CD4-positive, alpha-beta T cell (primary cell): ENCODE results near the gene PROSER2. TPM values are rescaled to one million over a fixed set of nuclear protein-coding genes. Genes with fewer than 3 reads are reported as not detected.

ENCODE experiments used
- ATAC-seq: fragments of 200-7000 bp; cut with Tn5 transposase; one replicate; pipeline ENCODE4 v1.10.0; 2022; ENCODE audit warnings: mild to moderate bottlenecking; ENCODE audit not compliant: poor library complexity
- CTCF ChIA-PET: fragments of 350-600 bp; sonication (Branson Sonifier 250); formaldehyde crosslinking; loops from one replicate; lab custom pipeline; 2021; ENCODE audit warnings: antibody characterized with exemption, inconsistent platforms; lab: Charles Lee
- POLR2A ChIA-PET: fragments of 350-600 bp; sonication (Branson Sonifier 250); formaldehyde crosslinking; loops from one replicate; lab custom pipeline; 2021; ENCODE audit warnings: antibody characterized with exemption, inconsistent platforms; lab: Charles Lee
- DNase-seq, 14 experiments: peaks; one replicate each; pipeline ENCODE4 v3.0.0-alpha.2; 2013 to 2020; ENCODE audit warnings: mixed read lengths in 2 of 14
- H3K27ac ChIP-seq, 2 donors: one replicate each; pipeline versions ENCODE4 v1.5.1 to v1.7.0; 2013; ENCODE audit warnings: low read length in 2 of 2, low read depth in 1 of 2, mild to moderate bottlenecking in 1 of 2
- H3K27me3 ChIP-seq, 2 experiments: 1 replicate in 1 of 2; 2 replicates in 1 of 2; pipeline versions ENCODE4 v1.6.1 to v1.7.0; 2013; ENCODE audit warnings: low read length in 2 of 2, control low read depth in 1 of 2, mild to moderate bottlenecking in 1 of 2, moderate library complexity in 1 of 2; ENCODE audit not compliant: insufficient read depth in 2 of 2, control insufficient read depth in 1 of 2
- H3K36me3 ChIP-seq: one replicate; pipeline ENCODE4 v1.6.1; 2013; ENCODE audit warnings: low read length, control low read depth; ENCODE audit not compliant: insufficient read depth
- H3K4me1 ChIP-seq: one replicate; pipeline ENCODE4 v1.6.1; 2013; ENCODE audit warnings: low read length, control low read depth; ENCODE audit not compliant: insufficient read depth
- H3K4me3 ChIP-seq: one replicate; pipeline ENCODE4 v1.5.1; 2013; ENCODE audit warnings: mild to moderate bottlenecking, low read length, moderate library complexity
- H3K9me3 ChIP-seq, 2 experiments: 1 replicate in 1 of 2; 2 replicates in 1 of 2; pipeline versions ENCODE4 v1.6.1 to v1.7.0; 2013; ENCODE audit warnings: low read length in 2 of 2, mild to moderate bottlenecking in 2 of 2, control low read depth in 1 of 2, moderate library complexity in 1 of 2; ENCODE audit not compliant: control insufficient read depth in 1 of 2, insufficient read depth in 1 of 2
- H3K27ac Mint-ChIP-seq: one replicate; pipeline ENCODE4 v1.8.0; 2020; ENCODE audit warnings: mixed read lengths
- H3K27me3 Mint-ChIP-seq: one replicate; pipeline ENCODE4 v1.8.0; 2021; ENCODE audit warnings: mixed read lengths
- H3K36me3 Mint-ChIP-seq: one replicate; pipeline ENCODE4 v1.8.0; 2021; ENCODE audit warnings: low read depth, mixed read lengths
- H3K4me1 Mint-ChIP-seq: one replicate; pipeline ENCODE4 v1.8.0; 2021; ENCODE audit warnings: low read depth, mixed read lengths
- H3K4me3 Mint-ChIP-seq: one replicate; pipeline ENCODE4 v1.8.0; 2020; ENCODE audit warnings: mild to moderate bottlenecking, mixed read lengths
- H3K9me3 Mint-ChIP-seq: one replicate; pipeline ENCODE4 v1.8.0; 2020; ENCODE audit warnings: mixed read lengths
- CTCF ChIP-seq: fragments of 200-600 bp; IDR thresholded peaks from one replicate; pipeline ENCODE4 v1.8.0; 2022; ENCODE audit warnings: antibody characterized with exemption, mild to moderate bottlenecking
- intact Hi-C, 2 experiments: fragments of 100-400 bp; cut with DNase I in 1 of 2; cut with micrococcal nuclease in 1 of 2; formaldehyde crosslinking; loops; one replicate each; pipeline versions ENCODE4 v1.15.1 to v1.9.0; 2023 to 2025; cut with DNase I, micrococcal nuclease
- total RNA-seq, 174 experiments: library from RNA in 2 of 174; stranded (reverse) in 2 of 174; gene quantifications; one replicate each; pipeline ENCODE4 v1.2.3 and lab custom pipeline; 2021 to 2026

Gene PROSER2
- total RNA-seq, 2 experiments from 2014 or later, result 1.1 TPM

GRCh38 chr10:11856678-11857077 lies 33.5 kb downstream of the PROSER2 start:
- Mint-ChIP-seq H3K9me3 (no peaks in the 10 kb centered on the region), H3K27ac (no peak overlapping the region), H3K27me3 (peaks cover 5% of the 10 kb centered on the region), H3K36me3 (no peaks in the 10 kb centered on the region), H3K4me3 (no peak overlapping the region), H3K4me1 (no peaks in the 10 kb centered on the region)
- Histone ChIP-seq H3K9me3 (no peaks in the 10 kb centered on the region), H3K4me1 (no peaks in the 10 kb centered on the region), H3K27ac (no peak overlapping the region), H3K36me3 (no peaks in the 10 kb centered on the region), H3K27me3 (no peaks in the 10 kb centered on the region), H3K4me3 (no peak overlapping the region)
- intact Hi-C loops, result no loop called here
- no peak for TF ChIP-seq CTCF
- ATAC-seq (no peak), DNase-seq (no peak)
- ChIA-PET CTCF (no interaction called here), POLR2A (no interaction called here)

- Mint-ChIP-seq H3K27me3 (peaks cover 5% of the 10 kb centered on the region), H3K9me3 (no peaks in the 10 kb centered on the region), H3K36me3 (no peaks in the 10 kb centered on the region), H3K4me1 (peaks cover 2% of the 10 kb centered on the region), H3K27ac (no peak overlapping the region), H3K4me3 (no peak overlapping the region)
- ChIA-PET CTCF (no interaction called here), POLR2A (no interaction called here)
- intact Hi-C loops, result no loop called here
- DNase-seq (no peak), ATAC-seq (no peak)
- Histone ChIP-seq H3K9me3 (no peaks in the 10 kb centered on the region), H3K36me3 (no peaks in the 10 kb centered on the region), H3K27me3 (no peaks in the 10 kb centered on the region), H3K4me1 (peaks cover 9% of the 10 kb centered on the region), H3K27ac (no peak overlapping the region), H3K4me3 (no peak overlapping the region)
- no peak for TF ChIP-seq CTCF
Measured at GRCh38 chr10:11858093-11858492, 34.9 kb downstream of the PROSER2 start.

GRCh38 chr10:11861341-11861740 lies 38.2 kb downstream of the PROSER2 start:
- DNase-seq, result no peak
- no peak overlapping the region for H3K4me3 ChIP-seq
- no peak overlapping the region for H3K27ac Mint-ChIP-seq
- CTCF ChIA-PET, result no interaction called here
- H3K36me3 ChIP-seq, result no peaks in the 10 kb centered on the region
- no peak for ATAC-seq
- TF ChIP-seq CTCF, result no peak
- H3K9me3 ChIP-seq, result no peaks in the 10 kb centered on the region
- no peaks in the 10 kb centered on the region for H3K27me3 ChIP-seq
- POLR2A ChIA-PET, result no interaction called here
- H3K4me3 Mint-ChIP-seq, result no peak overlapping the region
- intact Hi-C loops, result no loop called here
- H3K4me1 ChIP-seq, result peaks cover 18% of the 10 kb centered on the region
- no peaks in the 10 kb centered on the region for H3K9me3 Mint-ChIP-seq
- peaks cover 15% of the 10 kb centered on the region for H3K4me1 Mint-ChIP-seq
- no peak overlapping the region for H3K27ac ChIP-seq
- peaks cover 5% of the 10 kb centered on the region for H3K27me3 Mint-ChIP-seq
- no peaks in the 10 kb centered on the region for H3K36me3 Mint-ChIP-seq
